ENCODE measurements around the gene PKP3.
A peak's percentile ranks its signal among the peaks of the same experiment; 100 is the strongest.

PKP3 gene

GRCh38 chr11:351411-351810 lies 42.6 kb upstream of the PKP3 start:
- H3K4me3 ChIP-seq (ENCODE audit: low read depth, low read length), result no peak overlapping the region
- no peak for TF ChIP-seq CTCF (IDR thresholded peaks at IDR 0.05; ENCODE audit: insufficient read depth, low read depth, low read length, missing control alignments)
- no peak for DNase-seq (ENCODE audit: low read depth)

DNA sequence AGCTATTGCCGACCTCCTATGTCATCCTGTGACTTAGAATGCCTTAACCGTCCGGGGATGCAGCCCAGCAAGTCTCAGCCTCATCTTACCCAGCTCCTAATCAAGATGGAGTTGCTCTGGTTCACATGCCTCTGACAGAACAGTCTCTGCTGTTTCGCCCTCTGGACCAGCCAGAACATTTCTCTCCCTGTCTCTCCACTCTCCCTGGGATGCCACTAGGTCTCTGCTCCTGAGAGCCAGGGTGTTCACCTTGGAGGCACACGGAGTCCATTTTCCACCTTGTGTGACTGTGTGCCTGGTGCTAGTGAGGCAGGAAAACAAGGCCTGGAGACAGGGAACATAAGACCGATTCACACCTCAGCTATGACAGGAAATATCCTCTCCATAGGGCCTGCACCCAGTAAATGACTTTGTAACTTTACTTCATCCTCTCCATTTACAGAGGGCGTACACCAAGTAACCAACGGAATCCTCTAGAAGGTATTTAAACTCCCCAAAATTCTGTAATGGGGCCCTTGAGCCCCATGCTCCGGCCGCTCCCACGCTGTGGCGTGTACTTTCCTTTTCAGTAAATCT lies 41.5 kb upstream of the PKP3 start:
- no peak overlapping the region for H3K4me3 ChIP-seq (ENCODE audit: low read depth, low read length)
- no peak for DNase-seq (ENCODE audit: low read depth)
- TF ChIP-seq CTCF (IDR thresholded peaks at IDR 0.05; ENCODE audit: insufficient read depth, low read depth, low read length, missing control alignments), result no peak

DNA sequence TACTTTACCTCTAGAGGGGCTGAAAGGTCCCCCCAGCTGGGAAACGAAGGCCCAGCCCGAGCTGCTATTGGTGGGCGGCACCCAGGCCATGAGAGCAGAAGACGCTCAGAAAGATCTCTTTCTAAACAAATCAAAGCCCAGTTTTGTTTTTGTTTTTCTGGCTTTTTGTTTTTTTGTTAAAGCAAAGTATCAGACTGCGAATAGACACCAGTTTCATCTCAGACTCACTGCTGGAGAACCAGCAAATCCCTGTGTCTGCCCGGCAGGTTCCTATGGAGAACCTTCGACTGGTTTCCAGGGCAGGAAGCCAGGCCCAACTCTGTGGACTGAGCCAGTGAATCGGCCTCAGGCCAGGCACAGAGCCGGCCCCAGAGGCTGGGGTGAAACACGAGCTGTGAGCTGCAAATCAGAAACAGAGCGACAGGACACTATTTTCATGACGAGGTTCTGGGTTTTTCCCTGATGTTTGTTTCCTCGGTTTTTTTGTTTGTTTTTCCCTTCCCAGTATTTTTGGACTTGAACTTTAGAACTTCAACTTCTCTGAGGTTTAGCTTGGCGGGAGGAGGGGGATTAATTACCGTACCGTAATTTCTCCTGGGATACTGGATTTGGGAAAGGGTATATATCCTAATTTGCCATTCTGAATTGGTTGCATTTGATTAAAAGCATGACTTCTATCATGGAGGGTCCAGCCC lies 40.7 kb upstream of the PKP3 start:
- DNase-seq (ENCODE audit: low read depth), result no peak
- TF ChIP-seq CTCF (IDR thresholded peaks at IDR 0.05; ENCODE audit: insufficient read depth, low read depth, low read length, missing control alignments), result no peak
- no peak overlapping the region for H3K4me3 ChIP-seq (ENCODE audit: low read depth, low read length)

DNA sequence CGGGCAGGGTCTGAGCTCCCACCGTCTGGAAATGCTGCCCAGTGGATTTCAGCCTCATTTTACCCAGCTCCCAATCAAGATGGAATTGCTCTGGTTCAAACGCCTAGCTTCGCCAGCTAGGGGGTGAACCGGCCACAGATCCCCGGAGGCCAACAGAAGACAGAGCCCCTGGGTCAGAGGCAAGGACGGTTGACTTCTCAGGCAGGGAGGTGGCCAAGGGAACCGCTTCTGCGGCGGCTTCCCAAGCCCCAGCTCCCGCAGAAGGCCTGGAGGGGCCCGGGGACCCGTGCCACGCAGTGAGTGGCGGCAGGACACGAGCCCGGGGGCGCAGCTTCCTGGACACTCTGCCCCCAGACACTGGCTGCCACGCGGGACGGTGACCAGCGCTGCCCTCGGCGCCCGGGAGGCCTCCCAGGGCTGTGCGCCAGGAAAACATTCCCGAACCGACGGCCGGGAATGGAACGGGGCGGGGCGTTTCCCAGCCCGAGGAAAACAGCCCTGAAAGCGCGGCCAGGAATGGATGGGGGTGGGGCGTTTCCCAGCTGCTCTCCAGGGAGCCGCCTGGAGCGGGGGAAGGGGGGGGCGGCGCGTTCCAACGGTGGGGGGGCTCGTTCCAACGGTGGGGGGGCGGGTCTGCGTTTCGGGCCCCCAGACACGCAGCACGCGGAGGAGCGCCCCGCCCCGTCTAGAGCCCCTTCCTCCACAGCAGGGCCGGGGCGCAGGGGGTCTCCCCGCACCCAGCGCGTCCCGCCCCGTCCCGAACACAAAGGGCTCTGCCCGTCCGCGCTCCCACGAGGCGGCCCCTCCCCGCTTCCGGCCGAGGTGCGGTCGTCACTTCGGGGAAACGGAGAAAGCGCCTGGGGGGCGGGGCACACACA lies 38.2 kb upstream of the PKP3 start:
- TF ChIP-seq CTCF (IDR thresholded peaks at IDR 0.05; ENCODE audit: insufficient read depth, low read depth, low read length, missing control alignments), result no peak
- DNase-seq (ENCODE audit: low read depth), result peak; percentile 88
- H3K4me3 ChIP-seq (ENCODE audit: low read depth, low read length), result peak overlapping the region; percentile 44

GRCh38 chr11:356610-357009 lies 37.4 kb upstream of the PKP3 start:
- H3K4me3 ChIP-seq (ENCODE audit: low read depth, low read length), result no peak overlapping the region
- no peak for DNase-seq (ENCODE audit: low read depth)
- no peak for TF ChIP-seq CTCF (IDR thresholded peaks at IDR 0.05; ENCODE audit: insufficient read depth, low read depth, low read length, missing control alignments)

GRCh38 chr11:357582-357981 lies 36.4 kb upstream of the PKP3 start:
- H3K4me3 ChIP-seq (ENCODE audit: low read depth, low read length), result no peak overlapping the region
- no peak for DNase-seq (ENCODE audit: low read depth)
- TF ChIP-seq CTCF (IDR thresholded peaks at IDR 0.05; ENCODE audit: insufficient read depth, low read depth, low read length, missing control alignments), result no peak

Measured in GM12865 (cell line).